ENCODE data around the gene TTYH1.

DNA sequence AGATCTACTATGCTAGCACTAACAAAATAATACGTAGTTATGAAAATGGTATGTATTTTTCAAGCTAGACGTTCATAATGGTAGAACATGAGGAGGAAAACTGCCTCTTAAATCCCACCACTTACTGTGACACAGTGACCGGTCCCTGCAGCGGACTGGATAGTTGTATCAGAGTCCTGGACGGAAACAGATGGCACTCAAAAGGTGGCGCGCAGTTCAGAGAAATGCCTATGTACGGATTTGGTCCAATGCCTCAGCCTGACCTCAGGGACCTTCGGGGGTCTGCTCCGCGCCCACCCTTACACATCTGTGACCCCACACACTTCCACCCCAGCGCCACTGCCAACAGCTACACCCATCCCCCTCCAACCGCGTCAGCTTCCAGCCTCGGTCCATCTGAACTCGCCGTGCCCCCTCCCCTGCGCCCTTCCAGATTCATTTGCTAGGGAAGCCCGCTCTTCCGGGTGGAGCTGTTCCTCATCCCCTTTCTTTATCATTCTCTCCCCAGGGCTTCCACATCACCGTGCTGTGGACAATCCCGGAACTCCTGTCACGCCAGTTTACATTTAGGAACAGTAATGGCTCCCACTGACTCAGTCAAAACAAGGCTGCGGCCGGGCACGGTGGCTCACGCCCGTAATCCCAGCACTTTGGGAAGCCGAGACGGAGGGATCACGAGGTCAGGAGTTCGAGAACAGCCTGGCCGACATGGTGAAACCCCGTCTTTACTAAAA lies 32.9 kb downstream of the TTYH1 start:
- no peak for TF ChIP-seq POLR2AphosphoS5 (IDR thresholded peaks at IDR 0.05)
- TF ChIP-seq CTCF (IDR thresholded peaks at IDR 0.05), result peak in 2 of 3 donors; percentile 15 to 23
- TF ChIP-seq POLR2A (IDR thresholded peaks at IDR 0.05), result no peak

Measured in breast epithelium (tissue), 3 donors.